ENCODE data around the gene PTMS. TPM values are rescaled to one million over a fixed set of nuclear protein-coding genes. Genes with fewer than 3 reads are reported as not detected.

The PTMS gene
- total and polyA plus RNA-seq, 2 experiments from 2014 or later: 290 to 467 TPM

DNA sequence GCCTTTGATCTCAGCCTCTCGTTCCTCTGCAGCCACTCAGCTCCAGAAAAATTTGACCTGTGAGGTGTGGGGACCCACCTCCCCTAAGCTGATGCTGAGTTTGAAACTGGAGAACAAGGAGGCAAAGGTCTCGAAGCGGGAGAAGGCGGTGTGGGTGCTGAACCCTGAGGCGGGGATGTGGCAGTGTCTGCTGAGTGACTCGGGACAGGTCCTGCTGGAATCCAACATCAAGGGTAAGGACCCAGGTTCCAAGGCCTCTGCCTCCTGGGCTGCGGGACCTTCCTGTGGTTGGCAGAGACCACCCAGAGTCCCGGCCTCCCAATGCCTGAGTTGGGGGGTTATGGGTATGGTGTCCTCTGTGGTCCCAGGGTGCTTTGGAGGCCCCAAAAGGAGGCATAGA lies 50.9 kb downstream of the PTMS start:
- Histone ChIP-seq H3K36me3 (no peaks in the 10 kb centered on the region), H3K4me3 (no peak overlapping the region), H3K4me1 (ENCODE audit: low read depth) (peaks cover 21% of the 10 kb centered on the region), H3K27me3 (no peaks in the 10 kb centered on the region), H3K9me3 (ENCODE audit: low read depth) (no peaks in the 10 kb centered on the region), H3K27ac (no peak overlapping the region)
- DNase-seq (ENCODE audit: low read depth in 1 of 2, low spot score in 1 of 2): no peak
- TF ChIP-seq, protein P1, sequence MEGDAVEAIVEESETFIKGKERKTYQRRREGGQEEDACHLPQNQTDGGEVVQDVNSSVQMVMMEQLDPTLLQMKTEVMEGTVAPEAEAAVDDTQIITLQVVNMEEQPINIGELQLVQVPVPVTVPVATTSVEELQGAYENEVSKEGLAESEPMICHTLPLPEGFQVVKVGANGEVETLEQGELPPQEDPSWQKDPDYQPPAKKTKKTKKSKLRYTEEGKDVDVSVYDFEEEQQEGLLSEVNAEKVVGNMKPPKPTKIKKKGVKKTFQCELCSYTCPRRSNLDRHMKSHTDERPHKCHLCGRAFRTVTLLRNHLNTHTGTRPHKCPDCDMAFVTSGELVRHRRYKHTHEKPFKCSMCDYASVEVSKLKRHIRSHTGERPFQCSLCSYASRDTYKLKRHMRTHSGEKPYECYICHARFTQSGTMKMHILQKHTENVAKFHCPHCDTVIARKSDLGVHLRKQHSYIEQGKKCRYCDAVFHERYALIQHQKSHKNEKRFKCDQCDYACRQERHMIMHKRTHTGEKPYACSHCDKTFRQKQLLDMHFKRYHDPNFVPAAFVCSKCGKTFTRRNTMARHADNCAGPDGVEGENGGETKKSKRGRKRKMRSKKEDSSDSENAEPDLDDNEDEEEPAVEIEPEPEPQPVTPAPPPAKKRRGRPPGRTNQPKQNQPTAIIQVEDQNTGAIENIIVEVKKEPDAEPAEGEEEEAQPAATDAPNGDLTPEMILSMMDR (IDR thresholded peaks at IDR 0.05; ENCODE audit: low read depth, low read length): no peak

GRCh38 chr12:6817662-6818157 lies 51.5 kb downstream of the PTMS start:
- H3K27me3 ChIP-seq: no peaks in the 10 kb centered on the region
- no peaks in the 10 kb centered on the region for H3K9me3 ChIP-seq (ENCODE audit: low read depth)
- H3K27ac ChIP-seq: no peak overlapping the region
- H3K4me1 ChIP-seq (ENCODE audit: low read depth): peaks cover 27% of the 10 kb centered on the region
- TF ChIP-seq, protein P1 (IDR thresholded peaks at IDR 0.05; ENCODE audit: low read depth, low read length): no peak
- DNase-seq (ENCODE audit: low read depth in 1 of 2, low spot score in 1 of 2): no peak
- H3K4me3 ChIP-seq: no peak overlapping the region
- no peaks in the 10 kb centered on the region for H3K36me3 ChIP-seq

- H3K27ac ChIP-seq: peak overlapping the region; percentile 46
- no peak overlapping the region for H3K4me3 ChIP-seq
- H3K36me3 ChIP-seq: no peaks in the 10 kb centered on the region
- H3K4me1 ChIP-seq (ENCODE audit: low read depth): peaks cover 27% of the 10 kb centered on the region
- no peaks in the 10 kb centered on the region for H3K9me3 ChIP-seq (ENCODE audit: low read depth)
- no peaks in the 10 kb centered on the region for H3K27me3 ChIP-seq
- DNase-seq (ENCODE audit: low read depth in 1 of 2, low spot score in 1 of 2): peak in 1 of 2 donors; percentile 60
- TF ChIP-seq, protein P1 (IDR thresholded peaks at IDR 0.05; ENCODE audit: low read depth, low read length): no peak
Measured at GRCh38 chr12:6818222-6818621, 52.1 kb downstream of the PTMS start.

DNA sequence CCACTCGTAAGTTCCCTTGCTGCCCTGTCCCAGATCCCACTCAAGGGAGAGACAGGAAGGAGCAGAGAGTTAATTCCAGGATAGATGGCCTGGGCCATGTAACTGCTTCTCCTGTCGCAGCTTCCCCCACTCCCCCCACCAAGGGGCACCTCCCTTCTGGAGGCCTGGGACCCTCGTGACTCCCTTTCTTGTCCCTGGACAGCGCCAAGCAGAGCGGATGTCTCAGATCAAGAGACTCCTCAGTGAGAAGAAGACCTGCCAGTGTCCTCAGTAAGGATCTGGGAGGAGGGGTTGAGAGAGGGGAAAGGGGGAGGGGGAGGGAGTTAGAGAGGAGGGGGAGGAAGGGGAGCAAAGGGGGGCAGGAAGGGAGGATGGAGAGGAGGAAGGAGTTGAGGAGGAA lies 52.5 kb downstream of the PTMS start:
- no peaks in the 10 kb centered on the region for H3K27me3 ChIP-seq
- no peak overlapping the region for H3K4me3 ChIP-seq
- H3K27ac ChIP-seq: peak overlapping the region; percentile 46
- H3K9me3 ChIP-seq (ENCODE audit: low read depth): no peaks in the 10 kb centered on the region
- no peak for DNase-seq (ENCODE audit: low read depth in 1 of 2, low spot score in 1 of 2)
- peaks cover 27% of the 10 kb centered on the region for H3K4me1 ChIP-seq (ENCODE audit: low read depth)
- TF ChIP-seq, protein P1 (IDR thresholded peaks at IDR 0.05; ENCODE audit: low read depth, low read length): no peak
- H3K36me3 ChIP-seq: no peaks in the 10 kb centered on the region

GRCh38 chr12:6819106-6820030 lies 53.2 kb downstream of the PTMS start:
- Histone ChIP-seq H3K36me3 (no peaks in the 10 kb centered on the region), H3K27me3 (no peaks in the 10 kb centered on the region), H3K9me3 (ENCODE audit: low read depth) (no peaks in the 10 kb centered on the region), H3K4me3 (no peak overlapping the region), H3K27ac (no peak overlapping the region), H3K4me1 (ENCODE audit: low read depth) (peaks cover 27% of the 10 kb centered on the region)
- DNase-seq (ENCODE audit: low read depth in 1 of 2, low spot score in 1 of 2): no peak
- TF ChIP-seq, protein P1 (IDR thresholded peaks at IDR 0.05; ENCODE audit: low read depth, low read length): no peak

Measured in cardiac muscle cell (in vitro differentiated cells and primary cell).